Ectodermal cell (in vitro differentiated cells): ENCODE results near the gene DCN.
"Not testable (repeated sequence)": the region's sequence is repeated elsewhere in the genome, so short reads cannot be mapped to it uniquely, and the experiment has no call there.

ENCODE experiments used
- H3K27ac ChIP-seq: 2 replicates; pipeline ENCODE4 v1.7.0; 2013; ENCODE audit warnings: mild to moderate bottlenecking, low read depth, low read length; ENCODE audit not compliant: insufficient read depth, poor library complexity, severe bottlenecking
- H3K27me3 ChIP-seq: 2 replicates; pipeline ENCODE4 v1.7.0; 2013; ENCODE audit warnings: mild to moderate bottlenecking, low read length; ENCODE audit not compliant: insufficient read depth, control insufficient read depth, poor library complexity, severe bottlenecking
- H3K36me3 ChIP-seq: one replicate; pipeline ENCODE4 v1.7.0; 2013; ENCODE audit warnings: low read length; ENCODE audit not compliant: control insufficient read depth, insufficient read depth
- H3K4me1 ChIP-seq: one replicate; pipeline ENCODE4 v1.7.0; 2013; ENCODE audit warnings: low read length; ENCODE audit not compliant: control insufficient read depth, insufficient read depth
- H3K4me3 ChIP-seq: 2 replicates; pipeline ENCODE4 v1.7.0; 2013; ENCODE audit warnings: low read depth, low read length, control low read depth; ENCODE audit not compliant: insufficient read depth
- H3K9me3 ChIP-seq: 2 replicates; pipeline ENCODE4 v1.7.0; 2013; ENCODE audit warnings: mild to moderate bottlenecking, low read length, moderate library complexity; ENCODE audit not compliant: control insufficient read depth
- WGBS, 2 experiments: methylation state at CpG; one replicate each; pipeline ENCODE4 v1.1.7; 2013; ENCODE audit warnings: missing lambda C conversion rate in 2 of 2; 5-methylcytosine and 5-hydroxymethylcytosine counted together

DCN gene

DNA sequence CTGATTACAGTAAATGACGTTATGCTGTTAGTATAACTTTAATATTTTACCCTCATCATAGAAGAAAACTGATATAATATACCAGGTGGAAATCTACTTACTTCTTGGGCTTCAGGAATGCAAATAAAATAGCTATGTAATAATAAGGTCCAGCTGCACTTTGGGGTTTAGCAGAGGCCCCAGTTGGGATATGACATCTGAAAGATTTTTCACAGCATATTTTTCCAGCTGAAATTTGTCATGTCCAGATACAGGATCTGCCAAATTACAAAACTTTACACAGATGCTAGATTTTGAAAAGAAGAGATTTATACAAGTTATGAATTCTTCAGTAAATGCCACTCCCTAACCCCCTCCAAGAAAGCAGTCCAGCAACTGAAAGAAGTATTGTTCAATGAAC lies 29.2 kb upstream of the DCN start:
- Histone ChIP-seq H3K4me1 (no peaks in the 10 kb centered on the region), H3K27me3 (no peaks in the 10 kb centered on the region), H3K9me3 (no peaks in the 10 kb centered on the region), H3K4me3 (no peak overlapping the region), H3K27ac (no peak overlapping the region), H3K36me3 (no peaks in the 10 kb centered on the region)
- WGBS, 2 experiments, result no CpG with 5 or more reads among the region's 1 CpG

DNA sequence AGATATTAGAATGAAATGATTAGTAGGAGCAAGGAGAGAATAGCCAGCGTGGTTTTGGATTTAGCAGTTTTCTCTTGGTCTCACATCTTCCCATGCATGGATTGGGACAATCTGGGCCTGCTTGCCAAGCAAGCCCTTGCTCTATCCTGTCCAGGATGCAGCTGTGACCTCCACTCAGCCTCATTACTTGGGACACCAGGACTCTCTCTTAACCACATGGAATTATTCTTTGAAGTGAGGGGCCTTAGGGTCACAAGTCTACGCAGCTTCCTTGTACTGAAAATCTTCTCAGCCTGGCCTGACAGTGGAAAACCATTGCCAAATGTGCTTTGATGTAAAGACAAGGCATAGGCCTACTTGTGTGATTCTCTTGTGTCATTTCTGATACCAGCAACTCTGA lies 28.0 kb upstream of the DCN start:
- no peaks in the 10 kb centered on the region for H3K27me3 ChIP-seq
- H3K4me3 ChIP-seq, result no peak overlapping the region
- WGBS, 2 experiments, result 94 to 98% methylated on average over 2 of the region's 2 CpGs
- H3K4me1 ChIP-seq, result no peaks in the 10 kb centered on the region
- H3K9me3 ChIP-seq, result no peaks in the 10 kb centered on the region
- H3K36me3 ChIP-seq, result no peaks in the 10 kb centered on the region
- no peak overlapping the region for H3K27ac ChIP-seq

DNA sequence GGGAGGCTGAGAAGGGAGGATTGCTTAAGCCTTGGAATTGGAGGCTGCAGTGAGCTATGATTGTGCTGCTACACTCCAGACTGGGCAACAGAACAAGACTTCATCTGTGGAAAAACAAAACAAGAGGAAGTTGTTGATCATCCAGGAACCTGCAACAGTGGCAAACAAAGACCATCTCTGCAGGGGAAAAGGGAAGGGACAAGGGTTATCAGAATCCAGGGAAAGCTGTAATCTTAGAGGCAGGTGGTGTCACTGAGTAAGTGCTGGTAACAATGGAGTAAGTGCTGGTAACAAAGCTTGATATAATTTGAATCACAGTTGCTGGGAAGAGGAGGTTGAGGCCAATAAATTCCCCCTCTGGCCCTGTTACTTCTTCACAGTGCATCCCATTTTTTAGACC lies 27.5 kb upstream of the DCN start:
- Histone ChIP-seq H3K4me1 (no peaks in the 10 kb centered on the region), H3K27me3 (no peaks in the 10 kb centered on the region), H3K27ac (no peak overlapping the region), H3K36me3 (no peaks in the 10 kb centered on the region), H3K4me3 (no peak overlapping the region), H3K9me3 (no peaks in the 10 kb centered on the region)

DNA sequence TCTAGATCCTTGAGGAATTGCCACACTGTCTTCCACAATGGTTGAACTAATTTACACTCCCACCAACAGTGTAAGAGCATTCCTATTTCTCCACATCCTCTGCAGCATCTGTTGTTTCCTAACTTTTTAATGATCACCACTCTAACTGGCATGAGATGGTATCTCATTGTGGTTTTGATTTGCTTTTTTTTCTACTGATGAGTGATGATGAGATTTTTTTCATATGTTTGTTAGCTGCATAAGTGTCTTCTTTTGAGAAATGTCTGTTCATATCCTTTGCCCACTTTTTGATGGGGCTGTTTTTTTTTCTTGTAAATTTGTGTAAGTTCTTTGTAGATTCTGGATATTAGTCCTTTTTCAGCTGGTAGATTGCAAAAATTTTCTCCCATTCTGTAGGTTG lies 24.7 kb upstream of the DCN start:
- H3K9me3 ChIP-seq, H3K4me1 ChIP-seq, H3K27me3 ChIP-seq, H3K27ac ChIP-seq, H3K4me3 ChIP-seq, H3K36me3 ChIP-seq: not testable (repeated sequence)

DNA sequence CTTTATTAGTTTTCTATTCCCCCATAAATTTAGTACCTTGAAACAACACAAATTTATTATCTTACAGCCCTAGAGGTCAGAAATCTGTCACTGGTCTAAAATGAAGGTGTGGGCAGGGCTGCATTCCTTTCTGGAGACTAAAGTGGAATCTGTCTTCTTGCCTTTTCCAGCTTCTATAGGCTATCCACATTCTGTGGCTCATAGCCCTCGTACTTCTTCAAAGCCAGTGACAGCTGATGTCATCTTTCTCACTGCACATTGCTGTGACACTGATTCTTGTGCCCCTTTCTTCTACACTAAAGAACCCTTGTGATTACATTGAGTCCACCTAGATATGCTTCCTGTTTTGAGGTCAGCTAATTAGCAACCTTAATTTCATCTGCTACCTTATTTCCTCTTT lies 23.2 kb upstream of the DCN start:
- H3K9me3 ChIP-seq, result no peaks in the 10 kb centered on the region
- H3K4me1 ChIP-seq, result no peaks in the 10 kb centered on the region
- no peak overlapping the region for H3K4me3 ChIP-seq
- H3K27me3 ChIP-seq, result no peaks in the 10 kb centered on the region
- H3K36me3 ChIP-seq, result no peaks in the 10 kb centered on the region
- 83 to 86% methylated on average over 1 of the region's 1 CpG for WGBS, 2 experiments
- H3K27ac ChIP-seq, result no peak overlapping the region

DNA sequence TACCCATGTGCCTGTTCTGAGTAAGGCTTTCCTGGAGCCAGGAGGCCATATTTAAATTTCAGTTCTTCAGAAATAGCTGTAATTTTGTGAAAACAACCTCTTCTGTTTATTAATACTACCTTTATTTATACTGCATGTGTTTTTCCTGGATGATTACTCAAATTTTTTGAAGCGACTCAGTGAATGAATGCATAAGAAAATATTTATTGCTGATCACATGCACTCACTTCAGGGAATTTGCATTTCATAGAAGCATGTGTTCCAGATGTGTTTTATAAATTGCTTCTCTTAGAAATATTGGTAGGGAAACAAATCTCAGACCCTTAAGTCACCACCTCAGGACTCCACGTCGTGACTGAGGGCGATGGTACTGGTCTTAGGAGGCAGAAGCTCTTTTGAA lies 21.8 kb upstream of the DCN start:
- no peaks in the 10 kb centered on the region for H3K36me3 ChIP-seq
- no peak overlapping the region for H3K27ac ChIP-seq
- no peak overlapping the region for H3K4me3 ChIP-seq
- no peaks in the 10 kb centered on the region for H3K4me1 ChIP-seq
- 88% methylated on average over 3 to 4 of the region's 4 CpGs for WGBS, 2 experiments
- H3K27me3 ChIP-seq, result no peaks in the 10 kb centered on the region
- no peaks in the 10 kb centered on the region for H3K9me3 ChIP-seq

DNA sequence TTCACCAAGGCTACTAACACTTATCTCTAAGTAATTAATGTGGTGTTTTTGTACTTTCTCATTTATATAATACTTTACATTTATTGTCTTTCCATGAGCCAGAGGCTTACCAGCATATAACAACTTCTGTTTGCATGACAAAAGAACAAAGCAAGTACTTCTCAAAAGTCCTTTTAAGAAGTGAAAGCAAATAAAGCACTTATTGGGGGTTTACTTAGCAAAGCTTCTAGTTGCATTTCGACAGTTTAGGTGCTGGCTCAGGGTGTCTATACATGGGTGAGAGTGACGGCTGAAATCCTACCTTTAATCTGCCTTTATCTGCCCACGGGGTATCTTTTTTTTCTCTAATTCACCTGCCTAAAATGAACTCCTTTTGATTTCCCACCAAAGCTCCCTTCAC lies 21.0 kb upstream of the DCN start:
- Histone ChIP-seq H3K36me3 (no peaks in the 10 kb centered on the region), H3K4me1 (no peaks in the 10 kb centered on the region), H3K4me3 (no peak overlapping the region), H3K9me3 (no peaks in the 10 kb centered on the region), H3K27ac (no peak overlapping the region), H3K27me3 (no peaks in the 10 kb centered on the region)
- WGBS, 2 experiments, result 36 to 42% methylated on average over 3 of the region's 3 CpGs

DNA sequence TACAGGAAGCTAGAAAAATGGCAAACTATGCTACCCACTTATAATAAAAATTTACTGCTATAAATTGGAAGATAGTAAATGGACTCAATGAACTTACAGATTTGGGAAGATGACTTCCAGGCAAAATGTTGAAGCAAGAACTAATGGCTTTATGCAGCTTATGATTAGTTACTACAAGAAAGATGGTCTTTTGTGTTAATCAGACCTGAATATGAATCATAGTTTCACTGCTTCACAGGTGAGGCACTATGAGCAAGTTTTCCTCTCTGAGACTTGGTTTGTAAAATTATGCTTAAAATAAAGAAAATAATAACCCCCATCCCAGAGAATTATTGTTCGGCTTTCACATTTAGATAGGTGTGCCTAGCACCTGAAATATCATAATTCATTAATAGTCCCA lies 19.8 kb upstream of the DCN start:
- no peak overlapping the region for H3K4me3 ChIP-seq
- no peaks in the 10 kb centered on the region for H3K4me1 ChIP-seq
- H3K36me3 ChIP-seq, result no peaks in the 10 kb centered on the region
- WGBS, 2 experiments, result no CpG with 5 or more reads among the region's 1 CpG
- no peaks in the 10 kb centered on the region for H3K9me3 ChIP-seq
- H3K27ac ChIP-seq, result no peak overlapping the region
- H3K27me3 ChIP-seq, result no peaks in the 10 kb centered on the region

DNA sequence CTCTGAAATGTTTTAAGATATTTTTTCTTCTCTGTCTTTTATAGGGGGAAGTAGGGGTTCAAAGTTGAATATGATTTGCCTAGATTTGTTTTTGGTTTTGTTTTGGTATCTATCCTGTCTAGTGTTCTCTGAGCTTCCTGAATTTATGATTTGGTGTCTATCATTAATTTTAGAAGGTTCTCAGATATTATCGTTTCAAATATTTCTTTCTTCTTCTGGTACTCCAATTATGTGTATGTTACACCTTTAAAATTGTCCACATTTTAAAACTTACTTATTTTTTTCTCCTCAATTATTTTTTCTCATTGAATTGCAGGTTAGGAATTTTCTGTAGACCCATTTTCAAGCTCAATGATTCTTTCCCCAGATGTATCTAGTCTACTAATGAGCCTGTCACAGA lies 13.8 kb upstream of the DCN start:
- 83% methylated on average over 1 of the region's 1 CpG; no CpG with 5 or more reads in 1 of the 2 experiments for WGBS, 2 experiments
- no peak overlapping the region for H3K4me3 ChIP-seq

DNA sequence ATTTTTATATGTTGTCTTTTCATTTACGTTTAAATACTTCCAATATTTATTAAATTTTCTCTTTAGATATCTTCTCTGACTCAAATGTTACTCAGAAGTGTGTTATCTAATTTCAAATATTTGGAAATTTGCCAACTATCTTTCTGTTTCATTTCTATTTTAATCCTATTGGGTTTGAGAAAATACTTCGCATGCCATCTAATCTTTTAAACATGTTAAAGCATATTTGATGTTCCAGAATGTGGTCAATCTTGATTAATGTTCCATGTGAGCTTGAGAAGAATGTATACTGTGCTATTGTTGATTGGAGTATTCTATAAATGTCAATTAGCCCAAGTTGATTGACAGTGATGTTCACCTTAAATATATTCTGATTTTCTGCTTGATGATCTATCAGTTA lies 11.9 kb upstream of the DCN start:
- no peaks in the 10 kb centered on the region for H3K27me3 ChIP-seq
- no peak overlapping the region for H3K27ac ChIP-seq
- H3K4me1 ChIP-seq, result no peaks in the 10 kb centered on the region
- no peaks in the 10 kb centered on the region for H3K36me3 ChIP-seq
- H3K9me3 ChIP-seq, result no peaks in the 10 kb centered on the region
- H3K4me3 ChIP-seq, result no peak overlapping the region
- 100% methylated on average over 2 of the region's 2 CpGs; no CpG with 5 or more reads in 1 of the 2 experiments for WGBS, 2 experiments

More for the DNA sequence above, 13.8 kb upstream of the DCN start:
- Histone ChIP-seq H3K27me3 (no peaks in the 10 kb centered on the region), H3K4me1 (no peaks in the 10 kb centered on the region), H3K9me3 (no peaks in the 10 kb centered on the region), H3K27ac (no peak overlapping the region), H3K36me3 (no peaks in the 10 kb centered on the region)

DNA sequence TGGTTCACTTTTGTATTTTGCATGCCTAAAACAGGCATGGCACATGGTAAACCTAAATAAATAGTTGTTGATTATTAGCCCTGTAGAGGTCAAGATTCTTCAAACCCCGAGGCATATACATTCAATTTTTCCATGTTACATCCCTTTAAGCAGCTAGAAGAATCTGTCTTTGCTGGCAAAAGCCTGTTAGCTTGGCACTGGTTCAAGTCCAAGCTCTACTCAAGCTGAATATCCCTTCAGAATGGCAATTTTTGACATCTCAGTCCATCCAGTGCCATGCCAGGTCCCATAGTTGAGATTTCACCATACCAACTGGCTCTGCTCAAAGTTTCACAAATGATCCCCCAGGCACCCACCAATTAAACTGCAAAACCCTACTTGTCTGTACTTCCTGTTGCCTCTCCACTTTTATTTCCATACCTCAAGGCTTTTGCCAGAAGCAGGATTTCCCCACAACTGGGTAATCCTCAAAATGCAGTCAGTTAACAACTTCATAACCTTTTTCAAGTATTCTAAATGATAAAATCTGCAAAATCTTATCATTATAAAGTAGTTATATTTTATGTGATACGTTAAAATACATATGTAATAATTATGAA lies 9.0 kb upstream of the DCN start:
- Histone ChIP-seq H3K27me3 (no peaks in the 10 kb centered on the region), H3K4me1 (no peaks in the 10 kb centered on the region), H3K36me3 (no peaks in the 10 kb centered on the region), H3K27ac (no peak overlapping the region), H3K4me3 (no peak overlapping the region), H3K9me3 (no peaks in the 10 kb centered on the region)
- 95 to 97% methylated on average over 1 of the region's 2 CpGs for WGBS, 2 experiments
